K562 (cell line): Measurements from ENCODE around the gene NTRK3.

ENCODE experiments used
- CTCF ChIP-seq, 3 experiments: IDR thresholded peaks in 2 of 3; conservative IDR thresholded peaks in 1 of 3; 2 replicates each; pipeline ENCODE4 v1.5.1; 2011 to 2012; ENCODE audit warnings: low read length in 3 of 3, mild to moderate bottlenecking in 3 of 3, control low read depth in 2 of 3, improper control_type of control experiment in 1 of 3, inconsistent platforms in 1 of 3, low read depth in 1 of 3, mixed read lengths in 1 of 3, moderate library complexity in 1 of 3; ENCODE audit not compliant: insufficient read depth in 2 of 3
- KLF10 ChIP-seq: fragments of 250-450 bp; sonication (Bioruptor Pico); IDR thresholded peaks from 2 replicates; pipeline ENCODE4 v1.6.1; 2021; ENCODE audit warnings: matching md5 sums
- SAFB ChIP-seq: fragments of 200-400 bp; formaldehyde crosslinking; IDR thresholded peaks from 2 replicates; pipeline ENCODE4 v1.6.1; 2017; ENCODE audit warnings: low read depth, low read length, borderline replicate concordance
- USF2 ChIP-seq: sonication (generic); formaldehyde crosslinking; IDR thresholded peaks from 2 replicates; pipeline ENCODE4 v1.5.0; 2020; ENCODE audit warnings: missing genetic modification reagents
- ZEB2 ChIP-seq: fragments of 450-650 bp; IDR thresholded peaks from 2 replicates; pipeline ENCODE4 v1.6.1; 2016
- TF ChIP-seq, protein P1 (sequence below): sonication (generic); formaldehyde crosslinking; IDR thresholded peaks from 2 replicates; pipeline ENCODE4 v1.8.0; 2022; ENCODE audit warnings: missing genetic modification reagents, mild to moderate bottlenecking, borderline replicate concordance

DNA sequence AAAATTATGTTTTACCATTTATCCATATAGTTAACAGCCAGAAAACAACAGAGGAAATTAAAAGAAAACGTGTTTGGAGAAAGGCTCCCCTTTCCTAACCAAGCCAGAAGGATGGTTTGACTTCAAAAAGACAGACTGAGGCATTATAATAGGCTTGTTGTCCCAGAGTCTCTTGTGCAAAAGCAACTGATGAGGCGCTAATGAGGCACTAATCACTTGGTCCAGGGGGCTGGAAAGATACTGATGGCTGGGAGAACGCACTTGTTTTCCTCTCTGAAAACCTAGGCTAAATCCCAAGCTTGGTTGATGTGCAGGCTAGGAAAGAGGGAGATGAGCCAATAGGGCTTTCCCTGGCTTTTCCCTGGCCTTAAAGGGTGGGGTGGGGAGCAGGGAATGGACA lies 389.6 kb downstream of the NTRK3 start:
- TF ChIP-seq, protein P1, sequence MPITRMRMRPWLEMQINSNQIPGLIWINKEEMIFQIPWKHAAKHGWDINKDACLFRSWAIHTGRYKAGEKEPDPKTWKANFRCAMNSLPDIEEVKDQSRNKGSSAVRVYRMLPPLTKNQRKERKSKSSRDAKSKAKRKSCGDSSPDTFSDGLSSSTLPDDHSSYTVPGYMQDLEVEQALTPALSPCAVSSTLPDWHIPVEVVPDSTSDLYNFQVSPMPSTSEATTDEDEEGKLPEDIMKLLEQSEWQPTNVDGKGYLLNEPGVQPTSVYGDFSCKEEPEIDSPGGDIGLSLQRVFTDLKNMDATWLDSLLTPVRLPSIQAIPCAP (CRISPR knock-in tag), result no peak
- no peak for TF ChIP-seq SAFB
- no peak for TF ChIP-seq CTCF (IDR thresholded peaks at IDR 0.05 in 2 of 3, conservative IDR thresholded peaks at IDR 0.05 in 1 of 3; ENCODE audit: insufficient read depth in 2 of 3, low read depth in 1 of 3, low read length in 3 of 3)
- no peak for TF ChIP-seq ZEB2
- TF ChIP-seq KLF10 (CRISPR knock-in tag), result no peak
- no peak for TF ChIP-seq USF2 (CRISPR knock-in tag)
